DOHH2 (cell line): ENCODE data around the gene PICK1.

Experiments used
- H3F3A ChIP-seq: fragments of 200-600 bp; sonication (generic), shearing (Covaris generic); 2 replicates; pipeline ENCODE4 v1.6.0; 2016; ENCODE audit warnings: antibody characterized with exemption, mild to moderate bottlenecking; ENCODE audit not compliant: control insufficient read depth, insufficient read depth
- H3K27ac ChIP-seq: fragments of 200-600 bp; sonication (generic); 2 replicates; pipeline ENCODE4 v1.5.1; 2014; ENCODE audit warnings: low read depth, mild to moderate bottlenecking, low read length, moderate library complexity
- H3K27me3 ChIP-seq: fragments of 200-600 bp; sonication (generic); 2 replicates; pipeline ENCODE4 v1.6.1; 2014; ENCODE audit warnings: mild to moderate bottlenecking, low read length, mixed read lengths; ENCODE audit not compliant: control insufficient read depth
- H3K36me3 ChIP-seq: fragments of 200-600 bp; sonication (generic); 2 replicates; pipeline ENCODE4 v1.6.1; 2014; ENCODE audit warnings: mild to moderate bottlenecking, low read length, moderate library complexity, mixed read lengths; ENCODE audit not compliant: control insufficient read depth
- H3K4me1 ChIP-seq: fragments of 200-600 bp; sonication (generic); 2 replicates; pipeline ENCODE4 v1.6.1; 2014; ENCODE audit warnings: mild to moderate bottlenecking, low read length, mixed read lengths; ENCODE audit not compliant: control insufficient read depth
- H3K4me2 ChIP-seq: fragments of 200-600 bp; sonication (generic); 2 replicates; pipeline ENCODE4 v1.6.0; 2014; ENCODE audit warnings: mild to moderate bottlenecking, low read length, moderate library complexity
- H3K4me3 ChIP-seq: fragments of 200-600 bp; sonication (generic); 2 replicates; pipeline ENCODE4 v1.5.1; 2014; ENCODE audit warnings: mild to moderate bottlenecking, low read length, mixed read lengths
- H3K79me2 ChIP-seq: fragments of 200-600 bp; sonication (generic); 2 replicates; pipeline ENCODE4 v1.6.1; 2014; ENCODE audit warnings: mild to moderate bottlenecking, low read length, mixed read lengths; ENCODE audit not compliant: control insufficient read depth
- H3K9me2 ChIP-seq: fragments of 200-600 bp; sonication (generic); replicated peaks from 2 replicates; pipeline ENCODE4 v1.6.1; 2014; ENCODE audit warnings: mild to moderate bottlenecking, low read length, mixed read lengths; ENCODE audit not compliant: control insufficient read depth
- H3K9me3 ChIP-seq: fragments of 200-600 bp; sonication (generic); 2 replicates; pipeline ENCODE4 v1.6.1; 2014; ENCODE audit warnings: antibody characterized with exemption, low read length, mixed read lengths; ENCODE audit not compliant: control insufficient read depth, insufficient read depth
- H4K20me1 ChIP-seq: fragments of 200-600 bp; sonication (generic); 2 replicates; pipeline ENCODE4 v1.6.0; 2014; ENCODE audit warnings: low read depth, mild to moderate bottlenecking, antibody characterized with exemption, low read length, moderate library complexity; ENCODE audit not compliant: control insufficient read depth, insufficient read depth
- EZH2phosphoT487 ChIP-seq: fragments of 200-600 bp; sonication (generic); IDR thresholded peaks from 2 replicates; pipeline ENCODE4 v1.6.1; 2017; ENCODE audit warnings: borderline replicate concordance, mild to moderate bottlenecking, antibody characterized with exemption, low read length, moderate library complexity, mixed read lengths
- TF ChIP-seq, protein P1 (sequence below): fragments of 200-600 bp; sonication (generic); IDR thresholded peaks from one replicate; pipeline ENCODE4 v1.5.1; 2014; ENCODE audit warnings: antibody characterized with exemption, mild to moderate bottlenecking, low read depth, low read length; ENCODE audit not compliant: poor library complexity, severe bottlenecking

The PICK1 gene

DNA sequence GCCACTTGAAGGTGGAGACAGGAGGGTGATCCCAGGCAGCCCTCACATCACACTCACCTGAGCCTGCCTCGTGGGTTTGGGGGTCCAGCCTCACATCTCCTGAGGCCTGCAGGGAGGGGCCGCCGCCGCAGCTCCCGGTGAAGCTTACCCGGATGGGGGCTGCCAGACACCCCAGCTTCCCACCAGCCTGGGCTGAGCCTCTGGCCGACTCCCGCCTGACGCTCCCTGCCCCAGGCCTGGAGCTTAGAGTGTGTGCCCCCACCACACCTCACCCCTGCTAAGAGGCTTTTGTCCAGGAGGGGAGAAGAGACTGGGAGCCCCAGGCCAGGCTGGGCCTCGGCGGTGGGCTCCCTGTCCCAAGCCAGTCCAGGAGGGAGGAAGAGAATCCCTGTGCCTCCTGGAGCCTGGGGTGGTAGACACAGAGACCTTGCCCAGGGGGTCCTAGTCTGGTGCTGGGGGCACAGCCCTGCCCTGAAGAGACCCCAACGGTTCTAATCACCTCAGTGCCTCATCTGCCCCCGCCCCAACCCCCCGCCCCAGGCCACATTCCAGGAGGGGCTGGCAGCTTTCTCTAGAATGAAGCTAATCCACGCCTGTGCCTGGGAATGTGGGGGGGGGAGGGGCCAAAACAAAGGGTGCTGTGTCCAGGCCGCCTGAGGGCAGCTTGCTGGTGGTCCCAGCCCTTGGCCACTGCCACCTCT is 26.9 kb downstream of the PICK1 start, which contains the start of gene SLC16A8:
Gene SLC16A8 (minus strand): TSS at position 254 of the 701 bp plus-strand sequence. CDS start 1,311 bp downstream, outside the sequence.
- Histone ChIP-seq H4K20me1 (no peaks in the 10 kb centered on the region), H3K79me2 (no peaks in the 10 kb centered on the region), H3K9me2 (no peaks in the 10 kb centered on the region), H3K27ac (no peak within 1 kb of the TSS), H3K9me3 (no peaks in the 10 kb centered on the region), H3K27me3 (peaks cover 17% of the 10 kb centered on the region), H3K4me2 (no peak within 1 kb of the TSS), H3K4me3 (no peak within 1 kb of the TSS), H3F3A (no peaks in the 10 kb centered on the region), H3K36me3 (no peaks in the 10 kb centered on the region), H3K4me1 (no peaks in the 10 kb centered on the region)
- TF ChIP-seq, protein P1, sequence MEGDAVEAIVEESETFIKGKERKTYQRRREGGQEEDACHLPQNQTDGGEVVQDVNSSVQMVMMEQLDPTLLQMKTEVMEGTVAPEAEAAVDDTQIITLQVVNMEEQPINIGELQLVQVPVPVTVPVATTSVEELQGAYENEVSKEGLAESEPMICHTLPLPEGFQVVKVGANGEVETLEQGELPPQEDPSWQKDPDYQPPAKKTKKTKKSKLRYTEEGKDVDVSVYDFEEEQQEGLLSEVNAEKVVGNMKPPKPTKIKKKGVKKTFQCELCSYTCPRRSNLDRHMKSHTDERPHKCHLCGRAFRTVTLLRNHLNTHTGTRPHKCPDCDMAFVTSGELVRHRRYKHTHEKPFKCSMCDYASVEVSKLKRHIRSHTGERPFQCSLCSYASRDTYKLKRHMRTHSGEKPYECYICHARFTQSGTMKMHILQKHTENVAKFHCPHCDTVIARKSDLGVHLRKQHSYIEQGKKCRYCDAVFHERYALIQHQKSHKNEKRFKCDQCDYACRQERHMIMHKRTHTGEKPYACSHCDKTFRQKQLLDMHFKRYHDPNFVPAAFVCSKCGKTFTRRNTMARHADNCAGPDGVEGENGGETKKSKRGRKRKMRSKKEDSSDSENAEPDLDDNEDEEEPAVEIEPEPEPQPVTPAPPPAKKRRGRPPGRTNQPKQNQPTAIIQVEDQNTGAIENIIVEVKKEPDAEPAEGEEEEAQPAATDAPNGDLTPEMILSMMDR: no peak
- TF ChIP-seq EZH2phosphoT487: no peak

GRCh38 chr22:38085056-38085455 is 27.9 kb downstream of the PICK1 start:
- Histone ChIP-seq H3K4me1 (no peaks in the 10 kb centered on the region), H3K79me2 (no peaks in the 10 kb centered on the region), H3K4me3 (no peak overlapping the region), H3K36me3 (no peaks in the 10 kb centered on the region), H3K4me2 (no peak overlapping the region), H3K27me3 (peaks cover 17% of the 10 kb centered on the region), H4K20me1 (no peaks in the 10 kb centered on the region), H3F3A (no peaks in the 10 kb centered on the region), H3K27ac (no peak overlapping the region), H3K9me2 (no peaks in the 10 kb centered on the region), H3K9me3 (no peaks in the 10 kb centered on the region)
- TF ChIP-seq, protein P1: no peak
- TF ChIP-seq EZH2phosphoT487: no peak

DNA sequence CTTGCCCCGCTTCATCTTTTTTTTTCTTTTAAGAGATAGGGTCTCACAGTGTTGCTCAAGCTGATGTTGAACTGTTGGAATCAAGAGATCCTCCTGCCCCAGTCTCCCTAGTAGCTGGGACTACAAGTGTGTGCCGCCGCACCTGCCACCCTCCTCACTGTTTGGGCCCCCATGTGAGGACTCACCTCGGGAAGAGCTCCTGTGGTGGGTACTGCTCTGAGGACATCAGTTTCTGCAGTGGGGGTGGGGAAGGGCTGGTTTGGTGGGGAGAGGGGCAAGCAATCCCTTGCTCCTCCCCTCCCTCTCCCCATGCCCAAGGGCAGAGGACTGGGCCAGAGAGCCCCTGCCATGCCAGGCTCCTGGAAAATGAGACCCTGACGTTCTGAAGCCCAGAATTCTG is 28.3 kb downstream of the PICK1 start:
- H3K27me3 ChIP-seq: peaks cover 17% of the 10 kb centered on the region
- TF ChIP-seq EZH2phosphoT487: no peak
- TF ChIP-seq, protein P1: no peak

More for the DNA sequence above, 28.3 kb downstream of the PICK1 start:
- Histone ChIP-seq H3F3A (no peaks in the 10 kb centered on the region), H3K4me2 (no peak overlapping the region), H3K27ac (no peak overlapping the region), H3K4me3 (no peak overlapping the region), H3K9me3 (no peaks in the 10 kb centered on the region), H3K36me3 (no peaks in the 10 kb centered on the region), H3K9me2 (no peaks in the 10 kb centered on the region), H3K79me2 (no peaks in the 10 kb centered on the region), H3K4me1 (no peaks in the 10 kb centered on the region), H4K20me1 (no peaks in the 10 kb centered on the region)
